HG03354 (cell line): ENCODE data around the gene ADORA1.

Source experiments
- ATAC-seq: cut with Tn5 transposase; IDR thresholded peaks from one replicate; pipeline ENCODE4 v1.9.1; 2021; ENCODE audit warnings: mild to moderate bottlenecking; ENCODE audit not compliant: unreplicated experiment, poor library complexity, severe bottlenecking

The ADORA1 gene

DNA sequence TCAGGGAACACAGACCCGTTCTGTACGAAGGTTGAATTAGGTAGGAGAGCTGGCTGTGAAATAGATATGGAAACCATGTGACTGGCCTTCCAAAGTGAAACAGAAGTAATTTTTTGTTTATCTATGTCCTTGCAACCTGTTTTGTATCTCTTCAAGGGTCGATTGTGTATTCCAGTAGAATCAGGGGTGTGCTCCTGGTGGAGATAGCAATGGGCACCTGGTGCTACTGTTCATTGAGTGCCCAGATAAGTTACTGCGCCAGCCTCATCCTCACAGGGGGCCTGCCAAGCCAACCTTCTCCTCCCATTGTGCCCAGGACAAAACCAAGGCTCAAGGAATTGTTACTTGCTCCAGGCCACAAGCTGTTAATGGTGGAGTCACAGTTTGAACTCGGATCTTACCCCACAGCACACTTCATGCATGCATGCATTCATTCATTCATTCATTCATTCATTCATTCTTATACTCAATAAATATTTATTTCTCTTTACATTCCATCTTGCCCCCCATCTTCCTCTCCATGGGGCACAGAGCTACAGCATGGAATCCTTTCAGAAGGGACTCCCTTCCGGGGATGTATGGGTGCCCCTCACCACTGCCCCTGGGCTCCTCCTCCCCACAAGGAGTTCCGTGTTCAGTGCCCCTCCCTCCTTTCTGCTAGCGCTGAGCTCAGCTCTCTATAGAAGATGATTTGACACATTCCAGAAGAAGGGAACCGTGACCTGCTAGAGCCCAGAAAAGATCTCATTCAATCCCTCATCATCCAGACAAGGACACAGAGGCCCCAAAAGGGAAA, 24.0 kb downstream of the ADORA1 start:
- ATAC-seq: no peak

DNA sequence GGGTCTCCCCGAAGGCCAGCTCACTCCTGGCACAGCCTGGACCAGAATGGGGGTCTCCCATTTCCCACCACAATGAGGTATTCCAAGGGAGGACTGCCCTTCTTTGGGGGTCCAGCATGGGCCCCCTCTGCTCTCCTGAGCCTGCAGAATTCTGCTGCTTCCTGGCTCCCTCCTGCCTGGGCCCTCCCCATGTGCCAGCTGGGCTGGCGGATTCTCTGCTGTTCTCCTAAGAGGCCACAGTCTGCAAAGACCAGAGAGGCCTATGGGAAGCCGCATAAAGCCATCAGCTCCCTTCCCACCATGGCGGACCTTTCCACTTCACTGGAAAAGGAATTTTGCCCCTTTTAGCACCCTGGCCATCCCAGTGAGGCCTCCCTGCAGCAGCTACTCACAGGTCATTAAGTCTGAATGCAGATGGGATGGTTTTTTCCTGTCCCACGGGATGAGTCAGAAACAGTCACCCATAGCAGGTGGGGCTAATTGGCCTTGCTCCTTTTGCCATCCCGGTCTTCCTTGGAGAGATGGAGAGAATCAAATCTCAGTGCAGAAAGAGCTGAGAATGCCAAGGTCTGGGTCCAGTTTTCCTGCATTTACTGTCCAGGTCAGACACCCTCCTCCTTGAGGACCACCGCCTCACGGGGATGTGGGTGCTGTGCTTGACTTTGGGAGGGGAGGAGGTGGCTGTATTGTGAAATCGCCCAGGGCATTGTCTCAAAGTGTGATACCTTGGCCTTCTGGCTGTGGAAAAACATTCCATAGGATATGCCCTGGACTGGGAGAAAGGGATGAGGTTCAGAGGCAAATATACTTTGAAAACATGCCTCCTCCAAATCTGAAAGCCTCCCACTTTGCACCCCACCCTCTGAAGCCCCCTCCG, 24.9 kb downstream of the ADORA1 start:
- ATAC-seq: no peak

DNA sequence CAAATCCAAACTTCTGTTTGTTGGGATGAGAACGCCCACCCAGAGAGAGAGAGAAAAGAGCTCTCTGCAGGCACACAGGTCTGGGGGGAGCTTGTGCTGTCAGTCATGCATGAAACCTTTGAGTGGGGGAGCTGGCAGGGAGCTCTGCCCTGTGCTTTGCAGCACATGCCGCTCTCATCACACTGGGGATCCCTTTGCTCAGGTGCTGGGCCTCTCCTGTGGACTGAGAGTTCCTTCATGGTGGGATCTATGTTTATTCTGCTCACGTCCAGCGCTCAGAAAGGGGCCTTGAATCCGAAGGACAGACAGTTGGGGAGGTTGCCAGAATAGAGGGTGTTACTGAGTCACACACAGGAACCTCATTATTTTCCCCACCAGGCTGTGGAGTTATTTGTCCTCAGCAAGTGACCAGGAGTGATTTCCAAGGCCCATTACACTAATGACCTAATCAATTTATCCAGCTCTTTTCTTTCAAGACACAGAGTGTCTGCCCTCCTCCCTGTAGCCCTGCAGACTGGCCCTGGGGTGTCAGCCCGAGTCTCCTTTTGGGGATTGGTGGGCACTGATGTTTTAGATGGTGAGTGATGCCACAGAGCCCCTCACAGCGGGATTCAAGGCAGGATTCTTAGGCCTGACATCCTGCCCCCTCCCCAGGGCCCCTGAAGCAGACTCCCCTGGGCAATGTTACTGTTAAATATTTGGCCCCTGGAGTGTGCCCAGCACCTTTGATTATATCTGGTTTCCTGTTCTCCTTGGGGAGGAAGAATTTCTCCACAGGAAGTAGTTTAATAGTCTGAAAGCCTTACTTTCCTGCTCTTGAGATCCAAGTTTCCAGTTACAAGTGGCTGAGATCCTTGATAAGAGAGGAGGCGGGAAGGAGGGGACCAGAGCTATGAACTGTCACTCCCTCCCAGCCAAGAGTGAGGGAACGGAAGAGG, 25.8 kb downstream of the ADORA1 start:
- ATAC-seq: no peak

DNA sequence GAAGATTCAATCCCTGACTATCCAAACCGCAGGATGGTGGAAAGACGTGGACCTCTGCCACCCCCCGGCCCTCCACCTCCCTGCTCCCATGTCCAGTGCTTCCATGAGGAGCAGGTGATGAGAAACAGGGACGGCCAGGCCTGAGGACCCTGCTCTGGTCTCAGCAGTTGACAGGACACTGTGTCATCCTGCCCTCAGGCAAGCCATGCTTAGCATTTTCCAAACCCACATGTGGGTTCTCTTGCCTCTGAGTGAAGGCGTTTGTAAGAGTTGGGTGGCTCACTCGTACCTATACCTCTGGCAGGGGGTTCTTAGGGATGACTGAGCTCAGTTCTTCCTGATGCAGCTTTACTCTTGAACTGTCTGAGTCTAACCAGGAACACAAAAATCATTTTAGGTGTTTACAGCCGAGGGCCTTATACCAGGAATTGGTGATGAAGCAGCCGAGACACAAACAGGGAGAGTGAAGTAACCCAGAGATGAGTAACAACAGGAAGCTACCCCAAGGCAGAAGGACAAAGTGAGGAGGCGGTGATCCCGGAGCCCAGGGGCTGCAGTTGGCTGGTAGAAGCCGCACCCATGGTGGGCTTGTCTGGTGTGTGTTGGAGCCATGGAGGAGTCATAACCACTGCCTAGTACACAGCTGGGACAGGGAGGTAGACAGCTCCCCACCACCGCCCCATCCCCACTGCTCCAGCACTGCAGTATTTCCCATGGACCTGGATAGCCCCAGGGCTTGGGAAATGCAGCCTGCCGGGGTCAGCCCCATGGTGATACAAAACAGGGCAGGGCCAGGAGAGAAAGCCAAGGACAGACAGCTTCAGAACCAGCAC, 26.7 kb downstream of the ADORA1 start:
- no peak for ATAC-seq

DNA sequence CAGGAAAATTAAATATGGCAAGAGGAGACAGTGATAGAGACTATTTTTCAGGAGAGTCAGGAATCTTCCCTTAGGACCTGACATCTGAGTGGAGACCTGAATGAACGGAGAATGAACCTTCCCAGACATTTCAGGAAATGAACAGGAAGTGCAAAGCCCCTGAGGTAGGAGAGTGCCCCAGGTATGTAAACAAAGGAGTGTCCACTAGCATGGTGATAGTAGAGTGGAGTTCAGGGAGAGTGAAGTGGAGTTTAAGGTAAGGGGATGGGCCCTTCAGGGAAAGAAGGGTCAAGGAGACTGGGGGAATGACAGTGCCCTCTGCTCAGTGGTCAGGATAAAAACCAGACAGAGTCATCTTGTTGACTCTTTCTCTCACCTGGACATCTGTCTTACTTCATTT, 28.8 kb downstream of the ADORA1 start:
- no peak for ATAC-seq

DNA sequence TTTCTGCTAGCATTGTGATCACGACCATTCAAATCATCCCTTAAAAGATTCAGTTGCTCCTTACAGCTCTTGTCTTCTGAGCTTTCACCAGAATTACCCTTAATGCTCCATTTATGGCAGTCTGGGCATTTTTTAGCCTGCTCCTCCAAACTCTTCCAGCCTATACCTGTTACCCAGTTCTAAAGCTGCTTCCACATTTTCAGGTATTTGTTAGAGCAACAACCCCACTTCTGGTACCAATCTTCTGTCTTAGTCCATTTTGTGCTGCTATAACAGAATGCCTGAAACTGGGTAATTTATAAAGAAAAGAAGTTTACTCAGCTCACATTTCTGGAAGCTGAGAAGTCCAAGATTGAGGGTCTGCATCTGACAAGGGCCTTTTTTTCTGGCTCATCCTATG, 30.9 kb downstream of the ADORA1 start:
- ATAC-seq: no peak

DNA sequence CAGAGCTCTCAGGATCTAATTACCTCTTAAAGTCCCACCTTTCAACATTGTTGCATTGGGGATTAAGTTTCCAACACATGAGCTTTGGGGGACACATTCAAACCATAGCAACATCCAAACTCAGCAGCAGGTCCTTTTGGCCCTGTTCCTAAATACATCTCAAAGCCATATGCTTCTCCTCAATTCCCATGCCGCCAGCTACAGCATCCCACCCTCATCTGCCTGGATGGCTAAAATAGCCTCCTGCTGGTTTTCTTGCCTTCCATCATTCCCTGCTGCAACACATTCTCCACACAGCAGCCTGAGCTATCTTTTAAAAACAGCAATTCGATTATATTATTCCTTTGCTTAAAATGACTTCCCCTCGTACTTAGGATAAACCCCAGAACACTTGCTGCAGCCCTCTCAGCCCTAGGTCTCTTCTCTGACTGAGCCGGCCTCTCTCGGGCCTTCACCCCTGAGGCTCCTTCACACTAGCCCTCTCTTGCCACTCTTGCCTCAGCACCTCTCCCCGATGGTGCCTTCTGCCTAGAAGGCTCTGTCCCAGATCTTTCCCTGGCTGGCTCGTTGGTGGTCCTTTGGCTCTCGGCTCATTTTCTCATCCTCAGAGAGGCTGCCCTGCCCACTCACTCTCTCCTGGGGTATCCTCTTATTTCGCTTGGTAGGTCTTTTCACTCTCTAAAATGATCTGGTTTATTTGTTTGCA, 31.6 kb downstream of the ADORA1 start:
- no peak for ATAC-seq

DNA sequence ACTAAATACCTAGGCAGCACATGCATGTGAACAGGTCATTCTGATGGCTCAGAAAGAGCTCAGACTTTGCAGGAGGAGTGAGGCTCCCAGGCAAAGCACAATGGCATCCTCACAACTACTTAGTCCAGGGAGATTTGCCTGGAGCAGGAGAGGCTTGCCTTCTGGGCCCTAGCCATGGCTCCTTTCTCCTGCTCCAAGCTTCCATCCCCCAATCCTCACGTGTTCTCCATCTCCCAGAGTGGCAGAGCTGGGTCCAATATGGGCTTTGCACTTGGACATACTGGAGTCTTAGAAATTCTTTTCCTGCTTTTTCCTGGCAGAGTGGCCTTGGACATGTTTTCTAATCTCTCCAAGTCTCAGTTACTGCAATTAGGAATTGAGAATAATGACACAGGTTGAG, 32.3 kb downstream of the ADORA1 start:
- no peak for ATAC-seq

DNA sequence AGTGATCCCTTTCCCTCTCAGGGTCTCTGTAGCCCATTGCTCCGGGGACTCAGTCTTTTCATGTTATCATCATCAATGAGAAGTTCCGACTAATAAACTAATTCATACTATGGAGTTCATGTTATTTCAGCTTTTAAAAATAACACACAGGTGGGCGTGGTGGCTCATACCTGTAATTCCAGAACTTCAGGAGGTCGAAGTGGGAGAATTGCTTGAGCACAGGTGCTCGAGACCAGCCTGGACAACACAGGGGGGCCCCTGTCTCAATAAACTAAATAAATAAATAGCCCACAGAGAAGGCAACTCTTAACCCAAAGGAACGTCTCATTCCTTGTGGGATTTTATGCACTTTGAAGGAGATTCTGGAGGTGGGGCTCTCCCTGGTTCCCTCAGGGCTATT, 33.6 kb downstream of the ADORA1 start:
- no peak for ATAC-seq

DNA sequence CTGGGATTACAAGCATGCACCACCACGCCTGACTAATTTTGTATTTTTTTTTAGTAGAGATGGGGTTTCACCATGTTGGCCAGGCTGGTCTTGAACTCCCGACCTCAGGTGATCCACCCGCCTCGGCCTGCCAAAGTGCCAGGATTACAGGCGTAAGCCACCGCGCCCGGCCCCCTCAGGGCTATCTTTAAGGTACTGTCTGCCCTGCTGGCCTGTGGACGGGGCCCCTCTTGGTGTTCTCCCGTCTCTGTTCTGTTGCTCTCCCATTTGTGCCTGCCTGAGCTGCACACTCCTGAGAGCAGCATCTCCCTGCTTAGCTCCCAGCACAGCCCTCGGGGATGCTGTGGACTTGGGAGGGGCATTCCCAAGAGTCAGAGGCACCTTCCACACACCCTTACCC, 34.2 kb downstream of the ADORA1 start:
- no peak for ATAC-seq

DNA sequence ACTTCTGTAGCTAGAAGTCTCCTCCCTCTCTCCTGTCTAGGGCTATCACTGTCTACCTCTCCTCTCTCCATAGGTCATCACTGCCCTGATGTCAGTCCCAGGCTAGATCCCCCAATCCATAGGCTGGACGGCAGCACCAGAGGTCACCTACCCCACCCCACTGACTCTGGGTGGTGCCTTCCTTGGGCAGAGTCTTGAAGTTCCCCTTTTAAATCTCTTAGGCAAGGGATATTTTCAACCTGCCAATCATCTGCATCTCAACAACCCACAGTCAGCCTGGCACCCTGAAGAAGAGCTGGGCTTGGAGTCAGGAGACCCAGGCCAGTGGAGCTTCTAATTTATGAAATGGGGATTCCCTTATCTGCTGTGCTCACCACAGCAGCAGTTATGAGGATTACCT, 34.9 kb downstream of the ADORA1 start:
- no peak for ATAC-seq

DNA sequence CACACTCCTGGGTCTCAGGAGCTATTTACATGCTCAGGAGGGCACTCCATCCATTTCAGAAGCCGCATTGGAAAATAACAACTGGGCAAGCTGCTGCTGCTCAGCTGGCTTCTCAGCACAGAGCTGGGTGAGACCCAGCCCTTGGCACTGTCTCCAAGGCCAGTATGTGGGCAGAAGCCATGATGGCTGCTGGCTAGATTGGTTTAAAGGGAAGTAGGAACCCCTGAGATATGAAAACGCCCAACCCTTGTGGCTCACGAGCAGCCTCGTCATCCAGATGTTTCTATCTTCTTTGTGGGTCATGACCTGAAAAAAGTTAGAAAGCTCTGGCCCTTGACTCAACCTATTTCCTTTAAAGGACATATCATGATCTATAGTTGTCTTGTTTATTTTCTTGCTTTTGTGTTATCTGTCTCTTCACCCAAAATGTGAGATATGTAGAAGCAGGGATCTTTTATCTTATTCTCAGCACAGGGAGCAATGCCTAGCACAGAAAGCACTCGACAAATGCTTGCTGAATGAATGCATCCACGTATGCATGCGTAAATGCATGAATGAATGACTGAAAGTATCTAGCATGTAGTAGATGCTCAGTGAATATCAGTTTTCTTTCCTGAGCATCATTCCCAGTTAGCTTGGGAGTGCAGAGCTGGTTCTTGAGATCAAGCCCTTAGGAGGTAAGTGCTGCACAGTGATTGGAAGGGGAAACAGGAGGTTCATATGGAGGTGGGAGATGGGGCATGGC, 36.5 kb downstream of the ADORA1 start:
- no peak for ATAC-seq

DNA sequence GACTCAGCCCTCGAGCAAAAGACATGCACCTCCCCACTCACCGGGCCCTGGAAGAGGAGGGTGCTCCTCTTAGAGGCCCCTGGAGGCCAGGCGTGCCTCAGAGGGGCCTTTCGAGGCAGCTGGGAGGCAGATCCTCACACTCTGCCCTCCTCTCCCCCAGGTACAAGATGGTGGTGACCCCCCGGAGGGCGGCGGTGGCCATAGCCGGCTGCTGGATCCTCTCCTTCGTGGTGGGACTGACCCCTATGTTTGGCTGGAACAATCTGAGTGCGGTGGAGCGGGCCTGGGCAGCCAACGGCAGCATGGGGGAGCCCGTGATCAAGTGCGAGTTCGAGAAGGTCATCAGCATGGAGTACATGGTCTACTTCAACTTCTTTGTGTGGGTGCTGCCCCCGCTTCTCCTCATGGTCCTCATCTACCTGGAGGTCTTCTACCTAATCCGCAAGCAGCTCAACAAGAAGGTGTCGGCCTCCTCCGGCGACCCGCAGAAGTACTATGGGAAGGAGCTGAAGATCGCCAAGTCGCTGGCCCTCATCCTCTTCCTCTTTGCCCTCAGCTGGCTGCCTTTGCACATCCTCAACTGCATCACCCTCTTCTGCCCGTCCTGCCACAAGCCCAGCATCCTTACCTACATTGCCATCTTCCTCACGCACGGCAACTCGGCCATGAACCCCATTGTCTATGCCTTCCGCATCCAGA, 37.7 kb downstream of the ADORA1 start:
- no peak for ATAC-seq

DNA sequence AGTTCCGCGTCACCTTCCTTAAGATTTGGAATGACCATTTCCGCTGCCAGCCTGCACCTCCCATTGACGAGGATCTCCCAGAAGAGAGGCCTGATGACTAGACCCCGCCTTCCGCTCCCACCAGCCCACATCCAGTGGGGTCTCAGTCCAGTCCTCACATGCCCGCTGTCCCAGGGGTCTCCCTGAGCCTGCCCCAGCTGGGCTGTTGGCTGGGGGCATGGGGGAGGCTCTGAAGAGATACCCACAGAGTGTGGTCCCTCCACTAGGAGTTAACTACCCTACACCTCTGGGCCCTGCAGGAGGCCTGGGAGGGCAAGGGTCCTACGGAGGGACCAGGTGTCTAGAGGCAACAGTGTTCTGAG, 38.3 kb downstream of the ADORA1 start:
- no peak for ATAC-seq

DNA sequence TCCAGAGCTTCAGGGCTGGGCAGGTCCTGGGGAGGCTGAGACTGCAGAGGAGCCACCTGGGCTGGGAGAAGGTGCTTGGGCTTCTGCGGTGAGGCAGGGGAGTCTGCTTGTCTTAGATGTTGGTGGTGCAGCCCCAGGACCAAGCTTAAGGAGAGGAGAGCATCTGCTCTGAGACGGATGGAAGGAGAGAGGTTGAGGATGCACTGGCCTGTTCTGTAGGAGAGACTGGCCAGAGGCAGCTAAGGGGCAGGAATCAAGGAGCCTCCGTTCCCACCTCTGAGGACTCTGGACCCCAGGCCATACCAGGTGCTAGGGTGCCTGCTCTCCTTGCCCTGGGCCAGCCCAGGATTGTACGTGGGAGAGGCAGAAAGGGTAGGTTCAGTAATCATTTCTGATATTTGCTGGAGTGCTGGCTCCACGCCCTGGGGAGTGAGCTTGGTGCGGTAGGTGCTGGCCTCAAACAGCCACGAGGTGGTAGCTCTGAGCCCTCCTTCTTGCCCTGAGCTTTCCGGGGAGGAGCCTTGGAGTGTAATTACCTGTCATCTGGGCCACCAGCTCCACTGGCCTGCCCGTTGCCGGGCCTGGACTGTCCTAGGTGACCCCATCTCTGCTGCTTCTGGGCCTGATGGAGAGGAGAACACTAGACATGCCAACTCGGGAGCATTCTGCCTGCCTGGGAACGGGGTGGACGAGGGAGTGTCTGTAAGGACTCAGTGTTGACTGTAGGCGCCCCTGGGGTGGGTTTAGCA, 38.8 kb downstream of the ADORA1 start:
- ATAC-seq: no peak

DNA sequence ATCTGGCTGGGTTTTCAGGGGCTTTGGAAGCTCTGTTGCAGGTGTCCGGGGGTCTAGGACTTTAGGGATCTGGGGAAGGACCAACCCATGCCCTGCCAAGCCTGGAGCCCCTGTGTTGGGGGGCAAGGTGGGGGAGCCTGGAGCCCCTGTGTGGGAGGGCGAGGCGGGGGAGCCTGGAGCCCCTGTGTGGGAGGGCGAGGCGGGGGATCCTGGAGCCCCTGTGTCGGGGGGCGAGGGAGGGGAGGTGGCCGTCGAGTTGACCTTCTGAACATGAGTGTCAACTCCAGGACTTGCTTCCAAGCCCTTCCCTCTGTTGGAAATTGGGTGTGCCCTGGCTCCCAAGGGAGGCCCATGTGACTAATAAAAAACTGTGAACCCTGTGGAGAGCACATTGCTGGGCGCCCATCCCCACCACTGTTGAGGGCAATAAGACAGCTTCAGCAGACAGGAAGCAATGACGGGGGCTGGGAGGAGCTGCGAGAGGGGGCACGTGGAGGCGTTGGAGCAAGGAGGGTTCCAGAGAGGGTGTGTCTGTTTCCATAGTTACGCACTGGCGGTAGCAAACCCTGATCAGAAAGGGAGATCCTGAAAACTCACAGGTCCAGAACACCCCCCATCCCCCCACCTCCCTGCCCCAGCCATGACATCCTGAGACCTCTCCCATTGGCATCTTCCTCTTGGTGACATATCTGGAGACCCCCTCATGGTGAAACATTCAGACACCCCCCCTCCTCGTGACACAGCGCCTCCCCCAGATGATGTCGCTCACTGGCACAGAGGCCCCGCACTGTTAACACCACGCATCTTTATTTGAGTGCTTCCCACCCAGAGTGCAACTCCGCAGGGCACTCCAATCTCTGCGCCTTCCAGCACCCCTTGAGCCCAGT, 39.7 kb downstream of the ADORA1 start:
- no peak for ATAC-seq
